HG02870 (cell line): ENCODE measurements around the gene GP9.

Source experiments
- ATAC-seq: cut with Tn5 transposase; IDR thresholded peaks from one replicate; pipeline ENCODE4 v1.9.1; 2021; ENCODE audit warnings: mild to moderate bottlenecking, moderate library complexity; ENCODE audit not compliant: unreplicated experiment

The GP9 gene

GRCh38 chr3:129027544-129027880 lies 33.1 kb upstream of the GP9 start:
- ATAC-seq, result no peak

GRCh38 chr3:129028866-129029265 lies 31.7 kb upstream of the GP9 start:
- ATAC-seq, result no peak

- ATAC-seq, result no peak
Observed at GRCh38 chr3:129030611-129031010, 30.0 kb upstream of the GP9 start.

- ATAC-seq, result no peak
Observed at GRCh38 chr3:129031476-129032215, 28.9 kb upstream of the GP9 start.

- ATAC-seq, result no peak
Observed at GRCh38 chr3:129032716-129033115, 27.9 kb upstream of the GP9 start.

GRCh38 chr3:129033151-129033550 lies 27.4 kb upstream of the GP9 start:
- ATAC-seq, result no peak

GRCh38 chr3:129033633-129034321 lies 26.8 kb upstream of the GP9 start:
- ATAC-seq, result no peak

- no peak for ATAC-seq
Observed at GRCh38 chr3:129034642-129035041, 25.9 kb upstream of the GP9 start.

GRCh38 chr3:129035360-129036221 lies 25.0 kb upstream of the GP9 start:
- no peak for ATAC-seq

- ATAC-seq, result no peak
Observed at GRCh38 chr3:129036222-129037092, 24.1 kb upstream of the GP9 start.

- no peak for ATAC-seq
Observed at GRCh38 chr3:129037093-129037419, 23.5 kb upstream of the GP9 start.

- ATAC-seq, result no peak
Observed at GRCh38 chr3:129038121-129038855, 22.3 kb upstream of the GP9 start.

GRCh38 chr3:129039271-129040038 lies 21.1 kb upstream of the GP9 start:
- ATAC-seq, result no peak

GRCh38 chr3:129040039-129040336 lies 20.6 kb upstream of the GP9 start:
- ATAC-seq, result no peak

- no peak for ATAC-seq
Observed at GRCh38 chr3:129040579-129041300, 19.8 kb upstream of the GP9 start.

GRCh38 chr3:129045675-129046036 lies 14.9 kb upstream of the GP9 start:
- ATAC-seq, result no peak

- no peak for ATAC-seq
Observed at GRCh38 chr3:129046037-129046731, 14.4 kb upstream of the GP9 start.

GRCh38 chr3:129046732-129047552 lies 13.6 kb upstream of the GP9 start:
- ATAC-seq, result no peak
